DMS114 treated with DMSO at 0.1 percent for 48 hours (cell line): ENCODE results near the gene ZDHHC20.

ENCODE experiments used
- DNase-seq: peaks from one replicate; lab custom pipeline; 2025; ENCODE audit not compliant: unreplicated experiment; lab: John Stamatoyannopoulos, UW

Gene ZDHHC20

GRCh38 chr13:21364357-21364756, 94.7 kb downstream of the ZDHHC20 start:
- no peak for DNase-seq

GRCh38 chr13:21362741-21363140, 96.4 kb downstream of the ZDHHC20 start:
- DNase-seq = no peak

- DNase-seq = no peak
These were observed 97.4 kb downstream of the ZDHHC20 start for GRCh38 chr13:21361706-21362105.

- no peak for DNase-seq
These were observed 98.0 kb downstream of the ZDHHC20 start for GRCh38 chr13:21361123-21361522.

GRCh38 chr13:21360463-21360862, 98.6 kb downstream of the ZDHHC20 start:
- DNase-seq = no peak

GRCh38 chr13:21359855-21360254, 99.2 kb downstream of the ZDHHC20 start:
- no peak for DNase-seq

GRCh38 chr13:21355304-21355703, 103.8 kb downstream of the ZDHHC20 start:
- DNase-seq = no peak

- no peak for DNase-seq
These were observed 104.4 kb downstream of the ZDHHC20 start for GRCh38 chr13:21354721-21355120.

- no peak for DNase-seq
These were observed 110.5 kb downstream of the ZDHHC20 start for GRCh38 chr13:21348488-21349120.

- DNase-seq = no peak
These were observed 111.3 kb downstream of the ZDHHC20 start for GRCh38 chr13:21347753-21348318.

GRCh38 chr13:21344662-21345176, 114.4 kb downstream of the ZDHHC20 start:
- no peak for DNase-seq

- no peak for DNase-seq
These were observed 115.4 kb downstream of the ZDHHC20 start for GRCh38 chr13:21343659-21344058.

- DNase-seq = no peak
These were observed 116.2 kb downstream of the ZDHHC20 start for GRCh38 chr13:21342699-21343442.

GRCh38 chr13:21341637-21342422, 117.3 kb downstream of the ZDHHC20 start:
- DNase-seq = no peak

- no peak for DNase-seq
These were observed 120.3 kb downstream of the ZDHHC20 start for GRCh38 chr13:21338639-21339278.

GRCh38 chr13:21338156-21338555, 120.9 kb downstream of the ZDHHC20 start:
- no peak for DNase-seq

GRCh38 chr13:21336609-21337349, 122.3 kb downstream of the ZDHHC20 start:
- DNase-seq = no peak

GRCh38 chr13:21333186-21333585, 125.9 kb downstream of the ZDHHC20 start:
- DNase-seq = no peak

GRCh38 chr13:21330126-21330861, 128.8 kb downstream of the ZDHHC20 start:
- DNase-seq = no peak
